Bronchial epithelial cell (primary cell): Measurements from ENCODE around the gene HDC. TPM values are rescaled to one million over a fixed set of nuclear protein-coding genes. Genes with fewer than 3 reads are reported as not detected.

Experiments used
- DNase-seq: peaks from one replicate; pipeline ENCODE4 v3.0.0-alpha.2; 2010; ENCODE audit warnings: low read depth
- FAIRE-seq: peaks from 2 replicates; lab custom pipeline; 2011; peaks lifted over from hg19 to GRCh38; lab: Jason Lieb, UNC
- H3K27me3 ChIP-seq: 2 replicates; pipeline ENCODE4 v1.5.1; 2011; ENCODE audit warnings: low read length; ENCODE audit not compliant: control insufficient read depth, insufficient read depth
- H3K36me3 ChIP-seq: 2 replicates; pipeline ENCODE4 v1.5.1; 2011; ENCODE audit warnings: low read length; ENCODE audit not compliant: control insufficient read depth, insufficient read depth
- H3K4me3 ChIP-seq: 2 replicates; pipeline ENCODE4 v1.5.1; 2011; ENCODE audit warnings: mild to moderate bottlenecking, low read depth, low read length, control low read depth
- total RNA-seq: library from RNA; depleted of rRNA; stranded (reverse); fragments of >200 nt; gene quantifications from 2 replicates; pipeline ENCODE4 v1.2.1, GENCODE V29; 2014
- TF ChIP-seq, protein P1 (sequence below): IDR thresholded peaks from 2 replicates; pipeline ENCODE4 v1.5.1; 2011; ENCODE audit warnings: mild to moderate bottlenecking, moderate library complexity, low read length, control low read depth, inconsistent platforms; ENCODE audit not compliant: insufficient read depth, severe bottlenecking

HDC gene
- total RNA-seq, 1 donor from 2014 or later = not detected

DNA sequence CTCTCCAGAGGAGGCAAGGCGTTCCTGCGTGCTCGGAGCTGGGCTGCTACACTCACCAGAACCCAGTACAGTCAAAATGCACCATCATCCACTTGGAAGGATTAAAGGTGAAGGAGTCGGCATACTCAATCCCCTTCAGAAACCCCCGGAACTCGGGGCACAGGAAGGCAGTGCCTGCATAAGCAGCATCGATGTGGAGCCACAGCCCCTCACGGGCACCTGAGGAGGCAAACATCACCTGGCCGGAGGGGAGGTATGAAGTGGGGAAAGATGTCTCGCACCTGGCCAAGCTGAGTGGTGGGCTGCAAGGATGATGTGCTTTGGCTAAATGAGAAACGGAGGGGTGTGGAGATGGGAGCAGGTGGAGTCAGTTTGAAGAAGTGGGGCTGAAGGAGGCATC, 13.0 kb downstream of the HDC start:
- Histone ChIP-seq H3K4me3 (no peak overlapping the region), H3K27me3 (no peaks in the 10 kb centered on the region), H3K36me3 (no peaks in the 10 kb centered on the region)
- FAIRE-seq (no peak), DNase-seq (no peak)
- TF ChIP-seq, protein P1, sequence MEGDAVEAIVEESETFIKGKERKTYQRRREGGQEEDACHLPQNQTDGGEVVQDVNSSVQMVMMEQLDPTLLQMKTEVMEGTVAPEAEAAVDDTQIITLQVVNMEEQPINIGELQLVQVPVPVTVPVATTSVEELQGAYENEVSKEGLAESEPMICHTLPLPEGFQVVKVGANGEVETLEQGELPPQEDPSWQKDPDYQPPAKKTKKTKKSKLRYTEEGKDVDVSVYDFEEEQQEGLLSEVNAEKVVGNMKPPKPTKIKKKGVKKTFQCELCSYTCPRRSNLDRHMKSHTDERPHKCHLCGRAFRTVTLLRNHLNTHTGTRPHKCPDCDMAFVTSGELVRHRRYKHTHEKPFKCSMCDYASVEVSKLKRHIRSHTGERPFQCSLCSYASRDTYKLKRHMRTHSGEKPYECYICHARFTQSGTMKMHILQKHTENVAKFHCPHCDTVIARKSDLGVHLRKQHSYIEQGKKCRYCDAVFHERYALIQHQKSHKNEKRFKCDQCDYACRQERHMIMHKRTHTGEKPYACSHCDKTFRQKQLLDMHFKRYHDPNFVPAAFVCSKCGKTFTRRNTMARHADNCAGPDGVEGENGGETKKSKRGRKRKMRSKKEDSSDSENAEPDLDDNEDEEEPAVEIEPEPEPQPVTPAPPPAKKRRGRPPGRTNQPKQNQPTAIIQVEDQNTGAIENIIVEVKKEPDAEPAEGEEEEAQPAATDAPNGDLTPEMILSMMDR = no peak

DNA sequence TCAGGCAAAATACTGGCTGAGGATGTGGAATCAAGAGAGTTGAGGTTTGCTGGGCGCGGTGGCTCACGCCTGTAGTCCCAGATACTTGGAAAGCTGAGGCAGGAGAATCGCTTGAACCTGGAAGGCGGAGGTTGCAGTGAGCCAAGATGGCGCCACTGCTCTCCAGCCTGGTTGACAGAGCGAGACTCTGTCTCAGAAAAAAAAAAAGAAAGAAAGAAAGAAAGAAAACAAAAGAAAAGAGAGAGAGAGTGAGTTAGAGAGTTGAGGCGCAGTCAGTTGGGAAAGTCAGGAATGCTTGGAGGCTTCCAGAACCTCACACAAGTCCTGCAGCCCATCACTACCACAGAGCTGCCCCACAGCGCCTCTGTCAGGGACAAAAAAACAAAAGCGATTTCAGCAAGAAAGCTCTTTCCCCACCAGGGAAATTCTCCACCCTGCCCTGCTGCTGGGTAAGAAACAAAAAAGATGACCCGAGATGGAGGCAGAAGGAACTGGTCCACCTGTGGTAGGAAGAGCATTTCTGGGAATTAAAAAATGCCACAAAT, 13.8 kb downstream of the HDC start:
- FAIRE-seq = no peak
- no peak overlapping the region for H3K4me3 ChIP-seq
- no peaks in the 10 kb centered on the region for H3K27me3 ChIP-seq
- TF ChIP-seq, protein P1 = no peak
- H3K36me3 ChIP-seq = no peaks in the 10 kb centered on the region
- no peak for DNase-seq

DNA sequence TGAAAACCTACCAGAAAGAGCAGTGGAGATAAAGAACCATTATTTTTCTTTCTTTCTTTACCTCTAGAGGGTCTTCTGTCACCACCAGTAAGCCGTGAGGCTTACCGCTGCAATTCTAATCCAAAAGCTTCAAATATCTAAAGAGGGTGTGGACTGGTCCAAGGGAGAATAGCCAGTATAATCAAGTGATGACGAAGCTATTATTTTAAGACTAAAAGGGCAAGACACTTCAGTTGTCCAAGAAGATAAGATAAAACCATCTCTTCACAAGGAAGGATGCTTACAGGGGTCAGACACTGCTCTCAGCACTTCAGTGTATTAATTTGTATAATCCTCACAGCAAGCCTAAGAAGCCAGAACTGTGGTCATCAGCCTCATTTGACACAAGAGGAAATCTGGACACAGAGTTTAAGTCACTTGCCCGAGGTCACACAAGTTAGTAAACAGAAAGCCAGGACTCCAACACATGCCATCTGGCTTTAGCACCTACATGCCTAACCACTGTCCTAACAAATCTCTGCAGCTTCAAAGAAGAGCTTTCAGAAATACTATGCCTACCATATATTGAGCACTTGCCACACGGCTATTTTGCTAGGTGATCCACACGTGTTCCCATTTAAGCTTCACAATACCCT, 14.6 kb downstream of the HDC start:
- Histone ChIP-seq H3K4me3 (no peak overlapping the region), H3K36me3 (no peaks in the 10 kb centered on the region), H3K27me3 (no peaks in the 10 kb centered on the region)
- TF ChIP-seq, protein P1 = no peak
- FAIRE-seq = no peak
- DNase-seq = no peak

DNA sequence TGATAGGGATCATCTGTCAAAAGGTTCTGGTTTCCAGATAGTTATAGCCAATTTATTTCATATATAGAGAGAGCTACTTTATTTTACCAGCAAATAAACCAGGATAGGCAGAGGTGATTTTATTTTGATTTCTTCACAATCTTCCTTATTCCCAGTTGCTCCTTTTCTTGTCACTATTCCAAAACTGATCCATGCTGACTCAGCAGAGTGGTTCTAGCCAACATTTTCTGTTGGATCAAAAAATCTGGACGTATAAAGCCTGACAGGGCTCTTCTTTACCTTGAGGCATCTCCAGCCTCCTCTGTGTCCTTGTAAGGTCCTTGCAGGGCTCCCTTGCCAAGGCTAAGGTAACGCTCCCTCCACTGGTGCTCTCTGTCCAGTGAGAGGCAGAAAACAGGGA, 15.8 kb downstream of the HDC start:
- TF ChIP-seq, protein P1 = no peak
- DNase-seq (no peak), FAIRE-seq (no peak)
- Histone ChIP-seq H3K27me3 (no peaks in the 10 kb centered on the region), H3K4me3 (no peak overlapping the region), H3K36me3 (no peaks in the 10 kb centered on the region)

DNA sequence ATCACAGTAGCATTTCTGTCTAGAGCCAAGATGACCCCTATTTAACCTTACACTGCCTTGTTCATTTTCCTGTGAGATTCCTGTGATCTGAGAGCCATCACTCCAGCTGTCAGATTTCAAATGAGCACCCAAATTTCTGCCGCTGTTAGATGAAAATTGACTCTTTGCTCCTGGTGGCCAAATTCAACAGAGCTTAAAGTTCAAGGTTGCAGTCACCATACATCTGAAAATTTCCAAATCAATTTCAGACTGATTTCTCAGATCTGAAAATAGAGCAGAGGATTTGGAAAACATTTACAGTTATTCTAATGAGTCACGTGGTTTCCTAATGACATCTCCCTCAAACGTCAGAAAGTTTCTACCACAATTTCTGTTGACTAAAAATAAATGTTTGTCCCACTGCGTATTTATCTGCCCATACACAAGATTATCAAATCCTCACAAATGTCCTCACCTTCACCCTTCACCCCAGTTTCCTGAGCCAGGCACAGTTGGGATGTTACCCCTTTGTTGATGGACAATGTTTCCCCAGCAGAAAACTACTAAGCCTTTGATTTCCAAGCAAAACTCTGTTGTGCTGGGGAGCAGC, 16.4 kb downstream of the HDC start:
- DNase-seq = no peak
- Histone ChIP-seq H3K27me3 (no peaks in the 10 kb centered on the region), H3K4me3 (no peak overlapping the region), H3K36me3 (no peaks in the 10 kb centered on the region)
- FAIRE-seq = no peak
- TF ChIP-seq, protein P1 = no peak
